ENCODE measurements around the gene CYP2A7.
"Not testable (repeated sequence)": the region's sequence is repeated elsewhere in the genome, so short reads cannot be mapped to it uniquely, and the experiment has no call there.

The CYP2A7 gene

GRCh38 chr19:40842012-40842411, 40.0 kb downstream of the CYP2A7 start:
- not testable (repeated sequence) for DNase-seq (ENCODE audit: low read depth in 2 of 2)

GRCh38 chr19:40838477-40838876, 43.6 kb downstream of the CYP2A7 start:
- not testable (repeated sequence) for DNase-seq (ENCODE audit: low read depth in 2 of 2)

DNA sequence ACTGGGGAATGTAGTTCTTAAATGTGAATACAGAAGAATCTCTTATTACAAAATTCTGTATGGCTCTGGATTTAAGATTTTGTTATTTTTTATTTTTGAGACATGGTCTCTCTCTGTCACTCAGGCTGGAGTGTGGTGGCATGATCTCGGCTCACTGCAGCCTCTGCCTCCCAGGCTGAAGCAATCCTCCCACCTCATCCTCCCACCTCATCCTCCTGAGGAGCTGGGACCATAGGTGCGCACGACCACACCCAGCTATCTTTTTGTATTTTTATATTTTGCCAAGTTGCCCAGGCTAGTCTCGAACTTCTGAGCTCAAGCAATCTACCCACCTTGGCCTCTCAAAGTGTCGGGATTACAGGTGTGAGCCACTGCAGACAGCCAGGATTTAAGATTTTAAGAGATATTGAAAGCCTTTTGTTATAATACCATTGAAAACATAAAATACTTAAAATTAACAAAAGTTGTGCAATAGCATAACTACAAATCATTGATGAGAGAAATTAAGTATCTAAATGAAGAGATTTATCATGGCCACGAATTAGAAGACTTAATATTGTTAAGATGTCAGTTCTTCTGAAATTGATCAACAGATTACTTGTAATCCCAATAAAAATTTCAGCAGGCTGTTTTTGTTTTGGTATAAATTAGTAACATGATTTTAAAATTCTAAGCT, 45.1 kb downstream of the CYP2A7 start:
- DNase-seq (ENCODE audit: low read depth in 2 of 2) = no peak

DNA sequence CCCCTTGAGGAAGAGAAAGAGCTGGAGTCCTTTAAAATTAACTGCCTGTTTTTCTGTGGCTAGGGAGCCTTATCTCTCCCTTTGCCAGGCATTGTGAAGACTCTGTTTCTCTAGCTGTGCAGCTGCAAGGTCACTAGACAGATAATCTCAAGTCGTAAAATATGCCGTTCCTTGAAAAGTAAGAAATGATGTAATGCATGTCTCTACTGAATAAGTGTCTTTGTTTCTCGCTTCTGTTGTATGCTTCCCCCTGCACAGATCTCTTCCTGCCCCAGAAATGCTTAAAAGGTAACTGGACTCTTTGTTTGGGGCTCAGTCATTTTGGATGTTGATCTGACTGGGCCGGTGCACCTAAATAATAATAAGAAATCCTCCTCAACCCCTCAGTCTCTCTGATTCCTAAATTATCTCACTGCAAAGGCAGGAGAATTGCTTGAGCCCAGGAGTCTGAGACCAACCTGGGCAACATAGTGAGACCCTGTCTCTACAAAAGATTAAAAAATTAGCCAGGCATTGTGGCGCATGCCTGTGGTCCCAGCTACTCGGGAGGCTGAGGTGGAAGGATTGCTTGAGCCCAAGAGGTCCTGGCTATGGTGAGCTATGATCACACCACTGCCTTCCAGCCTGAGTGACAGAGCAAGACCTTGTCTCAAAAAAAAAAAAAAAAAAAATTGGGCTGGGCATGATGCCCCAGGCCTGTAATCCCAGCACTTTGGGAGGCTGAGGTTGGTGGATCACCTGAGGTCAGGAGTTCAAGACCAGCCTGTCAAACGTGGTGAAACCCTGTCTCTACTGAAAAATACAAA, 48.1 kb downstream of the CYP2A7 start:
- DNase-seq (ENCODE audit: low read depth in 2 of 2) = not testable (repeated sequence)

DNA sequence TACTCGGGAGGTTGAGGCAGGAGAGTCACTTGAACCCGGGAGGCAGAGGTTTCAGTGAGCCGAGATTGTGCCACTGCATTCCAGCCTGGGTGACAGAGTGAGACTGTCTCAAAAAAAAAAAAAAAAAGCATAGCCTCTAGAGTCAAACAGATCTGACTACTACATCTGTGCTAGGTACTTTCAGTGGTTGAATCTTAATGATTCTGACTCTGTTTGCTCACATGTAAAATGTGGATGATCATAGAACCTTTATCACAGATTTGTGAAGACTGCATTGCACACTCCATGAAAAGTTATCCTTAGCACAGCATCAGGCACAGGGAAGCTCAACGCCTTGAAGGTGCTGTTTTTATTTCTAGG, 49.6 kb downstream of the CYP2A7 start:
- DNase-seq (ENCODE audit: low read depth in 2 of 2) = not testable (repeated sequence)

- DNase-seq (ENCODE audit: low read depth in 2 of 2) = no peak
Measured at GRCh38 chr19:40831502-40832430, 50.3 kb downstream of the CYP2A7 start.

DNA sequence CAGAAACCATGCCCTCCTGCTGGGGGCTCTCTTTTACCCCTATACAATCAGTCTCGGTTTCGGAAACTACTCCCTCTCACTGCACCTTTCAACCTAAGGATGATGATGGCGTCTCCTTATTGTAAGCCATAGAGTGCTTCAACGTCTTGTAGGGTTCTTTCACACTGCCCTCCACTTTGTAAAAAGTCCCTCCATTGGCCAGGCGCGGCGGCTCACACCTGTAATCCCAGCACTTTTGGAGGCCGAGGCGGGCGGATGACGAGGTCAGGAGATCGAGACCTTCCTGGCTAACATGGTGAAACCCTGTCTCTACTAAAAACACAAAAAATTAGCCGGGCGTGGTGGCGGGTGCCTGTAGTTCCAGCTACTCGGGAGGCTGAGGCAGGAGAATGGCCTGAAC, 51.3 kb downstream of the CYP2A7 start:
- not testable (repeated sequence) for DNase-seq (ENCODE audit: low read depth in 2 of 2)

DNA sequence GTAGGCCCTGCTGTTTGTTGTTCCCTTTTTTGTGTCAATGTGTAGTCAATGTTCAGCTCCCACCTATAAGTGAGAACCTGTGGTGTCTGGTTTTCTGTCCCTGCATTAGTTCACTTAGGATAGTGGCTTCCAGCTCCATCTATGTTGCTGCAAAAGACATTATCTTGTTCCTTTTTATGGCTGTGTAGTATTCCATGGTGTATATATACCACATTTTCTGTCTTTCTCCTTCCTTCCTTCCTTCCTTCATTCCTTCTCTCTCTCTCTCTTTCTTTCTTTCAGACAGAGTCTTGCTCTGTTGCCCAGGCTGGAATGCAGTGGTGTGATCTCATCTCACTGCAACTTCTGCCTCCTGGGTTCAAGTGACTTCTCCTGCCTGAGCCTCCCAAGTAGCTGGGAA, 52.8 kb downstream of the CYP2A7 start:
- no peak for DNase-seq (ENCODE audit: low read depth in 2 of 2)

DNA sequence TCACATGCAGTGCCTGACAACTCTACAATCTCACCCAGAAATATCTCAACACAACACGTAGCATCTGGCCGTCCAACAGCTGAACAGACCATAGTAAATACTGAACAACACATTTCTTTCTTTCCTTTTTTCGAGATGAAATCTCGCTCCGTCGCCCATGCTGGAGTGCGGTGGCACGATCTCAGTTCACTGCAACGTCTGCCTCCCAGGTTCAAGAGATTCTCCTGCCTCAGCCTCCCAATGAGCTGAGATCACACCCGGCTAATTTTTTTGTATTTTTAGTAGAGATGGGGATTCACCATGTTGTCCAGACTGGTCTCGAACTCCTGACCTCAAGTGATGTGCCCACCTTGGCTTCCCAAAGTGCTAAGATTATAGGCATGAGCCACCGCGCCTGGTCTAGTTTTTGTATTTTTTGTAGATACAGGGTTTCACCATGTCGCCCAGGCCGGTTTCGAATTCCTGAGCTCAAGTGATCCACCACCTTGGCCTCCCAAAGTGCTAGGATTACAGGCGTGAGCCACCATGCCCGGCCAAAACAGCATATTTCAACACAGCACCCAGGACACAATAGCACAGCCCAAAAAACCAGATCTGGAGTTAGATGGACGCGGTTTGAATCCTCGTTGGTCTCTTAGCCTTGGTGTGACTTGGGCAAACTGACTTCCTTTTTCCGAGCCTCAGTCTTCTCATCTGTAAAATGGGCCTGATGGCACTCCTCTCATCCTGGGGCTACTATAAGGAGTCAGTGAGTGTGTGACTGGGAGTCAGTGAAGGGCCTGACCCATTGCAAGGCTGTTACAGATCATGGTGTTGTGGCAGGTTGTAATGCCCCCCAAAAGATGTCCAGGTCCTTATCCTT, 54.4 kb downstream of the CYP2A7 start:
- DNase-seq (ENCODE audit: low read depth in 2 of 2) = no peak

GRCh38 chr19:40826699-40827385, 55.2 kb downstream of the CYP2A7 start:
- DNase-seq (ENCODE audit: low read depth in 2 of 2) = not testable (repeated sequence)

- DNase-seq (ENCODE audit: low read depth in 2 of 2) = not testable (repeated sequence)
Measured at GRCh38 chr19:40826312-40826698, 55.7 kb downstream of the CYP2A7 start.

- not testable (repeated sequence) for DNase-seq (ENCODE audit: low read depth in 2 of 2)
Measured at GRCh38 chr19:40825460-40826095, 56.5 kb downstream of the CYP2A7 start.

Measured in stimulated activated CD4-positive, alpha-beta T cell treated with anti-CD3 and anti-CD28 coated beads, Interleukin-1b, Interleukin-23, amount 100 ng/mL, for 4 hours (primary cell).